Stimulated activated CD4-positive, alpha-beta T cell treated with anti-CD3 and anti-CD28 coated beads, Interleukin-12 subunit alpha, Interleukin-12 subunit beta, amount 100 ng/mL, for 48 hours (primary cell): Measurements from ENCODE around the gene ACAP1.

Experiments used
- DNase-seq, 3 donors: peaks; one replicate each; pipeline ENCODE4 v3.0.0-alpha.2; 2020; ENCODE audit warnings: low read depth in 2 of 3, low spot score in 1 of 3

The ACAP1 gene

DNA sequence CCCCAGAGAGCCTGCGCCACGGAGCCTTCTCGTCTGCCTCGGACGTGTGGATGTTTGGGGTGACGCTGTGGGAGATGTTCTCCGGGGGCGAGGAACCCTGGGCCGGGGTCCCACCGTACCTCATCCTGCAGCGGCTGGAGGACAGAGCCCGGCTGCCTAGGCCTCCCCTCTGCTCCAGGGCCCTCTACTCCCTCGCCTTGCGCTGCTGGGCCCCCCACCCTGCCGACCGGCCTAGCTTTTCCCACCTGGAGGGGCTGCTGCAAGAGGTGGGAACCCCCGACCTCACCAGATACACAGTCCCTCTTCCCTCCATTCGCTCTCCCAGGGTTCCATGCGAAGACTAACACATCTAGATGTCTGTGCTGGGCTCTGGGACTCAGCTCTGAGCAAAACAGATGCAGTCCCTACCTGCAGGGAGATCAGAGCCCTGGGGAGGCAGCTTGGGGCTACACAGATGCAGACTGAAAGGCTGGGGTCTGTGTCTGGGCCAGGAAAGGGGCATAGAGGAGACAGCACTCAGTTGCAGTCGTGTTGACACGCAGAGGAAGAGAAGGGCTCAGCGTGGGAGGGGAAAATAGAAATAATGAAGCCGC is 48.3 kb downstream of the ACAP1 start:
- no peak for DNase-seq

DNA sequence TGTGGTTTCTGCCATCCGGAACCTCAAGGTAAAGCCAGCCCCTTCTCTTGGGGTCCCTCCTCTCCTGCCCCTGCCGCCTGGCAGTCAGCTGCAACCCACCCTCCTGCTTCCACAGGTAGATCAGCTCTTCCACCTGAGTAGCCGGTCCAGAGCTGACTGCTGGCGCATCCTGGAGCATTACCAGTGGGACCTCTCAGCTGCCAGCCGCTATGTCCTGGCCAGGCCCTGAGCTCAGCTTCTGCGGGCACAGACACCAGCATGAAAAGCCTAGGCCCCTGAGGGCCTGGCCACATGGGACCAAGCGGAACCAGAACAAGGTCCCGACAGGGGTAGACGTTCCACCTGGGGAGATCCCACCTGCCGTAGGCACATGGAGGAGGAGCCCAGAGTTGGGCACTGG is 52.5 kb downstream of the ACAP1 start:
- DNase-seq, result no peak

DNA sequence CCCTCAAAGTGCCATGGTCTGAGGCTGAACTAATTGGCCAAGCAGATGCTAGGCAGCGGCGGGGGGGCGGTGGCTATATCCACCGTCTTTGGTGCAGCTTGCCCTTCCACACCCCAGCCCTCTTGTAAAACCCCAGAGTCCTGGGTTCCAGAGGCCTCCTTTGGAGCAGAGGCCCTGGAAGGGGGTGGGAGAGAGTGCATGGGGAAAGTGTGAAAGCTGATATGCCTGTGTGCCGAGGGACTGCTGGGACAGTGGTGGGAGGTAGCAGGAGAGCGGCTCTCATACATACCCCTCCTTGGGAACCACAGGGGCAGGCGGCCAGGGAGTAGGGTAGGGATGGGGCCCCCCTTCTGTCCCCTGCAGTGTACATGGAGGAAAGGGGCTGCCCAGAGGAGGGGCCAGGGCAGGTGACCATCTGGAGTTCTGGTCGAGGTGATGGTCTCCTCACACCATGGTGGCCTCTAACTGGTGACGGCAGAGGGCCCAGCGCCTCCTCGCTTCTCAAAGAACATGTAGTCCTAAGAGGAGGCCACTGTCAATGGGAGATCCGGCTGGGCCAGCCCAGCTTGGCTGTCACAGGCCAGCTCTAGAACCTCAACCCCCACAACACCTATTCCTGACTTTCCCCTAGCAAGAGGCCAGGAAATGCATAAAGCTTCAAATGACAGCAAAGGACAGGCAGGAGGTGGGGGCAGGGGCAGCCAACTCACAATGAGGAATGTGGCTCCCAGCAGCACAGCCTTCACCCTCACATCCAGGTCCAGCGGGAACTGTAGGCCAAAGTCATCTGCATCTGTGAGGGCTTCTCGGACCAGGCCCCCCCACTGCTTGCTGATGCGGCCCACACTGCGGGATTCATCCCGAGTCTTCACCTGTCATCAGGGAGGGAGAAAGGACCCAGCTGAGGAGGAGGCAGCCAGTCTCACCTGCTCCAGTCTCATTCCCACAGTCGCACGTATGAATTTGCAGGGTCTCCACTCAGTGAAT is 53.9 kb downstream of the ACAP1 start:
- no peak for DNase-seq

DNA sequence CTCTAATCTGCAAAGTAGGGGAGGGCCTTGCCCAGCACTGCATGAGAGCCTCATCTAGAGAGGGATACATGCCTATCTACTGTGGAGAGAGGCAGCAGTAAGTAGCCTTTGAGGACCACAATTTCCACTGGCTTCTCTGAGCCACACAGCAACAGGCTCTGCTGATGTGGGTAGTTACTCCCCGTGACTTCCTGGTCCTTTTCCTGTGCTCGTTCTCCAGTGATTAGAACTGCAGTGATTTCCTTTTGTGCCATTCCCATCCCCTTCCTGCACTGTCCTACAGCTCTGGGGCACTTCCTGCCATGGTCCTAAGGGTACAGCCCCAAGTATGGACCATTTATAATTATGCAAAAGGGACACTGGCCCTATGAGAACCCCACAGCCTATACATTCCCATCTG is 55.0 kb downstream of the ACAP1 start:
- DNase-seq, result no peak

DNA sequence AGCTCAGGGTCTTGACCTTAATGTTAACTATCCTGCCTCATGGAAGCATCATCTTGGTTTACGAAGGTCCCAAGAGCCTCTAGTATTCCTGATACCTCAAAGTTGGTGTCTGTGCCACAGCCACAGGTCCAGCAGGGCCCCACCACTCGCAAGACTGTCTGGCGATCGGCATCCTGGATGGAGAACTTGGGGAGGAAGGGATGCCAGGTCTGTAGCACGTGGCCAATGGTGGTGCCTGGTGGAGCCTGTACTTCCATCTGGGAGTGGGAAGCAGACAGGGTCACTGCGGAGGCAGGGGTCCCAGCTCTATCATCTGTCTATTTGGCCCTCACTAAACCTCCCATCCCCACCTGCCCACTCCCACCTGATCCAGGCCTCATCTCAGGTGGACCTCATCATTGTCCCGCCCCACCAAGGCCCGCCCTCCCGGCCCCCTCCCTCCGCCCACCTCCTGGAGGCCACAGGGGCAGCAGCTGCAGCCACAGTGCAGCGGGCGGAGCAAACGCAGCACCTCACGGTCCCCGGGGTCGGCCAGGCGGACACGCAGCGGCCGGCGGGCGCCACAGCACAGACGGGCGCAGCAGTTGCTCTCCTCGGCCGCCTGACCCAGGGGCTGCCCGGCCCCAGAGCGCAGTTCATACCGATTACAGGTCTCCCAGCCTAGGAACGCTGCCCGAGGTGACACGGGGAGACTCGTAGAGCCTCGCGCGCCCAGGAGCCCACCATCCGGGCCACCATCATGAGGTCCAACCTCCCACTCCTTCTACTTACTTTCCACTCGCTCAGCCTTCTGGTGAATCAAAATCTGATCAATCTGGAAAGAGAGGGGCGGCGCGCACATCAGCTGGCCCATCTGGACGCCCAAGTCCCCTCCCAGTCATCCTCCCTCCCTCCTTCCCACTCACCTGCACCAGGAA is 56.6 kb downstream of the ACAP1 start:
- no peak for DNase-seq

DNA sequence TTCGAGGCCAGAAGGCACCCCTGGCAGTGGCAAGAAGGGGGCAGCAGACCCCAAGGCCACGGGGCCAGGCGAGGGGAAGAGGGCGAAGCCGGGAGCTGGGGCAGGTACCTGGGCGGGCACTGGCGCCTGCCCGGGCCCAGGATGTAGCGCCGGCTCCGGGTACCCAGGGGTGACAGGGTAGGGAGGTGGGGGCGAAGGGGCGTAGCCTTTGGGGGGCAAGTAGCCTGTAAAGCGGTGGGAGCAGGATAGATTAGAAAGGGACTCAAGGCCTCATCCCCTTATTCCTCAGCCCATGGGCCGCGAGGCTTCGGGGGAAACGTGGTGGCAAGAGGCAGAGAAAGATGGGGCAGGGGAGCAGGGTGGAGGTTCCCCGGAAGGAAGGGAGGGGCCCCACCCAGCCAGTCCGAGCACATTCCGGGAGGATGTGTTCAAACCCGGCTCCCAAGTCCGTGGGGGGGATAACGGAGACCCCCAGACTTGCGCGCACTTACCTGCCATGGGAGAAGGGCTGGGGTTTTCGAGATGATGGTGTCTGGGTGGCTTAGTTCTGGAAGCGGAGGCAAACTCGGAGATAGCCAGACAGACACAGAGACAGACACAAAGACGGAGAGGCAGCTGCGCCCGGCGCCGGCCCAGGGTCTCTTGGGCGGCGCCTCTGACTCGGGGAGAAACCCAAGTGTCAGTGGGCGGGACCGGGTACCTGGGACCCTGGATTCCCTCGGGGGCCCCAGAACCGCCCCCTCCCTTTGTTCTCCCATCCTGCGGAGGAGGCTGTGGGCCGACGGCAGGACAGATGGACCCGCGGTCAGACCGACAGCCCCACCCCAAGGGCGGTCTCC is 57.5 kb downstream of the ACAP1 start:
- peak in 2 of 3 donors; percentile 19 to 25 for DNase-seq

DNA sequence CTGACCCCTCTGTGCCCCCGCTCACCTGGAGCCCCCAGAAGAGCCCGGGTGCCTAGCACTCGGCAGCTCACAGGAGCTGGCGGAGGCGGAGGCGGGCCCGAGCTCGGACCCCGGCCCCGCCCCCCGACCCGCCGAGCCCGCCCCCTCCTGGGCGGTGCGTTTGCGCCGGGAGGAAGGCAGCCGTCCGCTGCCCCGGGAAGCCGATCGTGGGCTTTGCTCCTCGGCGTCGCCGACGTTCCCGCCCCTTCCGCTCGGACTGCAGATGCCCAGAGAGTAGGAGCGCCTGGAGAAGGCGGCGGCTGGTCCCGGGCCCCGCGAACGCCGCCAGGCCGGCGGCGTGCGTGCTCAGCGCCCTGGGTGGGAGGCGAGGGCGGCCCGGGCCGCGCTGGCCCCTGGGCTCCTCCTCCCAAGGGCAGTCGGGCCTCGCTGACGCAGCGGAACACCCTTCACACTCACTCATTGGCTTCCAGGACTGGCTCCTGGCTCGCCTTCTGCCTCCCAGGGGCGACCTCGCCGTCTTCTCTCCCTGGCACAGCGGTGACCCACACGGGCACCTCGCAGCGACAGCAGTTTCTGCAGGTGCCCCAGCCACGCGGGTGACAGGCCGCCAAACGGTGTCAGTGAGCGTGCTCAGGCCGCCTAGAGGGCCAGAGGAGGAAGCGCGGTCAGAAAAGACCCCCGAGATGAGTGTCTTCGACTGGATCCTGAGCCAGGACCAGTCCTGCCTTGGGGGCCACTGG is 58.3 kb downstream of the ACAP1 start, which contains the start of gene PLSCR3:
TSS of gene PLSCR3 (minus strand) at position 74 of the 740 bp plus-strand sequence. CDS start 415 bp downstream, outside the sequence.
- DNase-seq, result peak; percentile 64 to 82 (median 76)

DNA sequence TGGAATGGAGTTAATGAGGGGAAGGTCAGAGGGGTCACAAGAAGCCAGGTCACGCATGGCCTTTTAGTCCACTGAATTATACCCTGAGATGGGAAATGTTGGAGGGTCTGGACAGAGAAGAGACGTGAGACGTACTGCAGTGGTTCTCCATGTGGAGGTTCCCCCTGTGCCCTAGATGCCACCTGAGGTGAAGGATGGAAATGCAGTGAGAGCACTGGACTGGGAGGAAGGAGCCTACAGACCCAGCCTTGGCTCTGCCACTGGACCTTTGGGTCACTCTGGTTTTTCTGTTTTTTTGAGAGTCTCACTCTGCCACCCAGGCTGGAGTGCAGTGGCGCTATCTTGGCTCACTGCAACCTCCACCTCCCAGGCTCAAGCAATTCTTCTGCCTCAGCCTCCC is 59.8 kb downstream of the ACAP1 start:
- DNase-seq, result no peak

DNA sequence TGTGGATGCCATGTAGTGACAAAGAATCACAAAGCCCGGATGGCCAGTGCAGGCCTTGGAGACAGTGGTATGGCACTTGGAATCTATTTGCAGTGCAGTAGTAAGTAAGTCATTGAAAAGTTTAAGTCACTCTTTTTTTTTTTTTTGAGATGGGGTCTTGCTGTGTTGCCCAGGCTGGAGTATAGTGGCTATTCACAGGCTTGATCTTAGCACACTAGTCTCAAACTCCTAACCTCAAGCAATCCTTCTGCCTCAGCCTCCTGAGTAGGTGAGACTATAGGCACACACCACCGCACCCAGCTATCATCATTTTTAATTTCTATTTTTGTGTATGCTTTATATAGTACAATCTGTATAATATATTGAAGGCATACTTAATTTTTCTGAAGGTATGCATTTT is 62.3 kb downstream of the ACAP1 start:
- no peak for DNase-seq
